Progenitor cell of endocrine pancreas (in vitro differentiated cells): Measurements from ENCODE around the gene FHIP2A. TPM values are rescaled to one million over a fixed set of nuclear protein-coding genes. Genes with fewer than 3 reads are reported as not detected.
"Not testable (repeated sequence)": the region's sequence is repeated elsewhere in the genome, so short reads cannot be mapped to it uniquely, and the experiment has no call there.

Experiments
- DNase-seq: peaks from one replicate; pipeline ENCODE4 v3.0.0; 2021; ENCODE audit warnings: low spot score; ENCODE audit not compliant: unreplicated experiment
- H3K27ac Mint-ChIP-seq: 2 replicates; pipeline ENCODE4 v1.8.0; 2021; ENCODE audit warnings: mild to moderate bottlenecking, moderate library complexity, mixed read lengths
- H3K27me3 Mint-ChIP-seq: 2 replicates; pipeline ENCODE4 v1.8.0; 2021; ENCODE audit warnings: mixed read lengths
- H3K36me3 Mint-ChIP-seq: 2 replicates; pipeline ENCODE4 v1.8.0; 2022; ENCODE audit warnings: mixed read lengths; ENCODE audit not compliant: insufficient read depth
- H3K4me1 Mint-ChIP-seq: 2 replicates; pipeline ENCODE4 v1.8.0; 2021; ENCODE audit warnings: low read depth, mixed read lengths
- H3K4me3 Mint-ChIP-seq: 2 replicates; pipeline ENCODE4 v1.8.0; 2021; ENCODE audit warnings: low read depth, mild to moderate bottlenecking, moderate library complexity, mixed read lengths
- H3K9me3 Mint-ChIP-seq: 2 replicates; pipeline ENCODE4 v1.8.0; 2021; ENCODE audit warnings: low read depth, mixed read lengths
- total RNA-seq: library from RNA; stranded (reverse); gene quantifications from 2 replicates; pipeline ENCODE4 v1.2.1, GENCODE V29; 2021
- TF ChIP-seq, protein P1 (sequence below): fragments of 200-600 bp; sonication (generic); IDR thresholded peaks from one replicate; pipeline ENCODE4 v1.5.0; 2021; ENCODE audit warnings: antibody characterized with exemption, mild to moderate bottlenecking; ENCODE audit not compliant: unreplicated experiment

Gene FHIP2A
- total RNA-seq, 1 donor from 2014 or later: 22.7 TPM

DNA sequence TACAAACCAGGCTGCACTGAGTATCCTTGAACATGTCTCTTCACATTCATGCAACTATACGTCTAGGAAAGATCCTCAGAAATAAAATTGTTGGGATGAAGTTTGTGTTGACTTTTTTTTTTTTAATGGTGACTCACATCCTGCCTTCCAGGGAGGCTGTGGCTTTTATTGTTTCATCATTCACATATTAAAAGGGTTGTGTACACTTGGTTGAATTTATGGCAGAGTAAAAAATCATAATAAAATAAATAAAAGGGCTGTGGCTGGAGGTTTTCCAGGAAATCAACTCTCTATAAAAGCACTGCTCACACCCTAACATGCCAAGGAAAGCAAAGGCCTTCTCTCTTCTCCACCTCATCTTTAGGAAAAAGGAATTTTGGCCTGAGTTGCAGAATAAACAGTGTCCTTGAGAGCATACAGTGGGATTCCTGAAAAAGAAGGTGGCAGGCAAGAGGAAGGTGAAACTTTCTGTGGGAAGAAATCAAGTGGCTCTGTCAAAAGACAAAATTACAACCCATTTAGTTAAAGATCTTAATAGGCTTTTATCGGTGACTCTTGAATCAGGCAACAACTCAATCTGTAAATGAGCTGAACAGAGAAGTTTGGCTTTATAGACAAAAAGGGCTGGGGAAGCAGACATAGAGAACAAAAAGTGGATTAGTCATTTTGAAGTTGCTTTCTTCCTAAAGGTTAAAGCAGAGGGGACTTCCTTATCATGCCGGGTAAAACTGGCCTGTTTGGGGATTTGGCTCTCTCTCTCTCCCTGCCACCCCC lies 41.6 kb upstream of the FHIP2A start:
- Mint-ChIP-seq H3K4me3 (no peak overlapping the region), H3K27me3 (peaks cover 11% of the 10 kb centered on the region), H3K27ac (no peak overlapping the region), H3K9me3 (no peaks in the 10 kb centered on the region), H3K36me3 (no peaks in the 10 kb centered on the region), H3K4me1 (peaks cover 4% of the 10 kb centered on the region)
- TF ChIP-seq, protein P1, sequence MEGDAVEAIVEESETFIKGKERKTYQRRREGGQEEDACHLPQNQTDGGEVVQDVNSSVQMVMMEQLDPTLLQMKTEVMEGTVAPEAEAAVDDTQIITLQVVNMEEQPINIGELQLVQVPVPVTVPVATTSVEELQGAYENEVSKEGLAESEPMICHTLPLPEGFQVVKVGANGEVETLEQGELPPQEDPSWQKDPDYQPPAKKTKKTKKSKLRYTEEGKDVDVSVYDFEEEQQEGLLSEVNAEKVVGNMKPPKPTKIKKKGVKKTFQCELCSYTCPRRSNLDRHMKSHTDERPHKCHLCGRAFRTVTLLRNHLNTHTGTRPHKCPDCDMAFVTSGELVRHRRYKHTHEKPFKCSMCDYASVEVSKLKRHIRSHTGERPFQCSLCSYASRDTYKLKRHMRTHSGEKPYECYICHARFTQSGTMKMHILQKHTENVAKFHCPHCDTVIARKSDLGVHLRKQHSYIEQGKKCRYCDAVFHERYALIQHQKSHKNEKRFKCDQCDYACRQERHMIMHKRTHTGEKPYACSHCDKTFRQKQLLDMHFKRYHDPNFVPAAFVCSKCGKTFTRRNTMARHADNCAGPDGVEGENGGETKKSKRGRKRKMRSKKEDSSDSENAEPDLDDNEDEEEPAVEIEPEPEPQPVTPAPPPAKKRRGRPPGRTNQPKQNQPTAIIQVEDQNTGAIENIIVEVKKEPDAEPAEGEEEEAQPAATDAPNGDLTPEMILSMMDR: no peak
- no peak for DNase-seq

DNA sequence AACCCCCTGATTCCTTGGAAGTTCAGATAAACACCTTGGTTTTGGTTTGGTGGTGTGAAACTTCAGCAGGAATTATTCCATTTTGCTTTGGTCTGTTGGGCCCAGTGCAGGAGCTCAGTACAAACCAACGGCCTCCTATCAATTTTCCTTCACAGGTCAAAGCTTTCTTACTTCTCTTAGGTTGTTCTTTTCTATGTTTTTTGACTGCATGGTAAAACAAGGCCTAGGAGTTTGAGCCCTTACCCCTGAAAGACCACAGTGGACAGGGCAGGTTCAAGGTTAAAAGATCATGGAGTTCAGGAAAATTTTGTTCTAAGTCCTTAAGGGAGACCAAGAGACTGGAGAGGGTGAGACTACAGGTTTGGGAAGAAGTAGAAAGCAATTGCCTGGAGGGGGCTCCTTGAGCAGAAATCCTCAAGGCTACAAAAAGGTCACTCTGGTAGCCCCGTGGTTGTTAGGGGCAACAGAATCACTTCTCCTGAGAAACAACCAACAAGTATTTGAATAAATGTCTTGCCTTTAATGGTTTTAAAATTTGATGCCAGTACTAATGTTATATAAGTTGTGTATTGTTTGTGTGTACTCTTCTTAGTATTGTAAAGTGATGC lies 40.9 kb upstream of the FHIP2A start:
- Mint-ChIP-seq H3K4me1 (peaks cover 4% of the 10 kb centered on the region), H3K27me3 (peaks cover 7% of the 10 kb centered on the region), H3K36me3 (no peaks in the 10 kb centered on the region), H3K4me3 (no peak overlapping the region), H3K27ac (peak overlapping the region; percentile 70), H3K9me3 (no peaks in the 10 kb centered on the region)
- TF ChIP-seq, protein P1: no peak
- no peak for DNase-seq

DNA sequence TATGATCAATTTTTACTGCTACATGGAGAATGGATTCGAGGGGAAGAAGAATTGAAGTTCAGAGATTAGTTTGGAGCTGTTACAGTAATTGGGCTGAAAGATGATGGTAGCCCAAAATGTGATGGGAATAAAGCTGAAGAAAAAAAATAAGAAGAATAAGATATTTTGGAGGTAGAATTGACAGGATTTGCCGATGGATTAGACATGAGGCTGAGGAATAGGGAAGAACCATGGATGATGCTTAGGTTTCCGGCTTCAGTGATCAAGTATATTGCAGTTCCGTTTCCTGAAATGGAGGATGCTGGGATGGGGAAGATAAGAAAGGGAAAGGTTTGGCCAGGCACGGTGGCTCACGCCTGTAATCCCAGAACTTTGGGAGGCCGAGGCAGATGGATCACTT lies 38.9 kb upstream of the FHIP2A start:
- Mint-ChIP-seq H3K36me3 (no peaks in the 10 kb centered on the region), H3K9me3 (no peaks in the 10 kb centered on the region), H3K4me3 (no peak overlapping the region), H3K27ac (no peak overlapping the region), H3K4me1 (peaks cover 4% of the 10 kb centered on the region), H3K27me3 (peaks cover 7% of the 10 kb centered on the region)
- TF ChIP-seq, protein P1: no peak
- no peak for DNase-seq

DNA sequence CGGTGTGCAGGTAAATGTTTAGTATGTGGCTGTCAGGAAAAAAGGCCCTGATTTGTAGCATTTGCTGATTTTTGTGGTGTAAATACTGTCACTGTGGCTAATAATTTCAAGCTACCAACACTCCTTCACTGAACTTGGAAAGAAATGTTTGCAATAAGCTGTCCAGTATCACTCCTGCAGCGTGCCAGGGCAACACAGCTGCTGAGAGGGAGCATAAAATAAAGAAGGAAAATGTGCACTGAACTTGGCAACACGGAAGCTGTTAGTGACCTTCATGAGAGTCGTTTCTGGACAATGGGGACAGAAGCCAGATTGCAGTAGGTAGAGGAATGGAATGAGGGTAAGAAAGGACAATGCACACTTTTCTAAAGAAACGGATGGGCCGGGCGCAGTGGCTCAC lies 37.9 kb upstream of the FHIP2A start:
- TF ChIP-seq, protein P1: no peak
- no peak overlapping the region for H3K27ac Mint-ChIP-seq
- no peak for DNase-seq
- peaks cover 2% of the 10 kb centered on the region for H3K27me3 Mint-ChIP-seq
- H3K4me3 Mint-ChIP-seq: no peak overlapping the region
- no peaks in the 10 kb centered on the region for H3K9me3 Mint-ChIP-seq
- H3K4me1 Mint-ChIP-seq: peaks cover 4% of the 10 kb centered on the region
- no peaks in the 10 kb centered on the region for H3K36me3 Mint-ChIP-seq

DNA sequence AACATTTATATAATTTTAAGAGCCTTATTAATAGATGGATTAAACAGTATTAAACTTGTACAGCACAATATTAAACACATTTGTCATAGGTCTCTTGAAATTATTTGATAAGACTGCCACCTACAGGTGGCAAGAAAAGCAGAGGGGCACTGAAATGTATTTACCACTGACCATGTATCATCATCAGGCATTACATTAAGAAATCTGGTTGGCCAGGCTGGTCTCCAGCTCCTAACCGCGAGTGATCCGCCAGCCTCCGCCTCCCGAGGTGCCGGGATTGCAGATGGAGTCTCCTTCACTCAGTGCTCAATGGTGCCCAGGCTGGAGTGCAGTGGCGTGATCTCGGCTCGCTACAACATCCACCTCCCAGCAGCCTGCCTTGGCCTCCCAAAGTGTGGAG lies 35.1 kb upstream of the FHIP2A start:
- H3K27me3 Mint-ChIP-seq, DNase-seq, H3K4me1 Mint-ChIP-seq, H3K27ac Mint-ChIP-seq, H3K36me3 Mint-ChIP-seq, H3K4me3 Mint-ChIP-seq, H3K9me3 Mint-ChIP-seq: not testable (repeated sequence)
- TF ChIP-seq, protein P1: peak; percentile 58

DNA sequence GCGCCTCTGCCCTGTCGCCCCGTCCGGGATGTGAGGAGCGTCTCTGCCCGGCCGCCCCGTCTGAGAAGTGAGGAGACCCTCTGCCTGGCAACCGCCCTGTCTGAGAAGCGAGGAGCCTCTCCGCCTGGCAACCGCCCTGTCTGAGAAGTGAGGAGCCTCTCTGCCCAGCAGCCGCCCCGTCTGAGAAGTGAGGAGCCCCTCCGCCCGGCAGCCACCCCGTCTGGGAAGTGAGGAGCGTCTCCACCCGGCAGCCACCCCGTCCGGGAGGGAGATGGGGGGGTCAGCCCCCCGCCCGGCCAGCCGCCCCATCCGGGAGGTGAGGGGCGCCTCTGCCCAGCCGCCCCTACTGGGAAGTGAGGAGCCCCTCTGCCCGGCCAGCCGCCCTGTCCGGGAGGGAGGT lies 34.4 kb upstream of the FHIP2A start:
- H3K4me1 Mint-ChIP-seq, H3K9me3 Mint-ChIP-seq, DNase-seq, H3K27ac Mint-ChIP-seq, H3K36me3 Mint-ChIP-seq, H3K4me3 Mint-ChIP-seq, H3K27me3 Mint-ChIP-seq: not testable (repeated sequence)
